HG02973 (cell line): Measurements from ENCODE around the gene HOATZ.

Source experiments
- ATAC-seq: cut with Tn5 transposase; IDR thresholded peaks from one replicate; pipeline ENCODE4 v1.9.1; 2021; ENCODE audit warnings: moderate library complexity; ENCODE audit not compliant: unreplicated experiment

The HOATZ gene

GRCh38 chr11:111521135-111521534, 6.6 kb downstream of the HOATZ start:
- ATAC-seq, result no peak

- no peak for ATAC-seq
Measured at GRCh38 chr11:111522426-111522825, 7.8 kb downstream of the HOATZ start.

- ATAC-seq, result no peak
Measured at GRCh38 chr11:111523343-111523742, 8.8 kb downstream of the HOATZ start.

GRCh38 chr11:111524056-111524455, 9.5 kb downstream of the HOATZ start:
- no peak for ATAC-seq

- no peak for ATAC-seq
Measured at GRCh38 chr11:111525456-111525855, 10.9 kb downstream of the HOATZ start.

- ATAC-seq, result no peak
Measured at GRCh38 chr11:111526501-111526900, 11.9 kb downstream of the HOATZ start.

- ATAC-seq, result no peak
Measured at GRCh38 chr11:111527279-111527678, 12.7 kb downstream of the HOATZ start.

- ATAC-seq, result no peak
Measured at GRCh38 chr11:111528557-111528956, 14.0 kb downstream of the HOATZ start.

- no peak for ATAC-seq
Measured at GRCh38 chr11:111530091-111530490, 15.5 kb downstream of the HOATZ start.

- ATAC-seq, result no peak
Measured at GRCh38 chr11:111531136-111531535, 16.6 kb downstream of the HOATZ start.

GRCh38 chr11:111531687-111532364, 17.2 kb downstream of the HOATZ start:
- no peak for ATAC-seq

GRCh38 chr11:111532365-111532709, 17.8 kb downstream of the HOATZ start:
- no peak for ATAC-seq

GRCh38 chr11:111535281-111535680, 20.7 kb downstream of the HOATZ start:
- no peak for ATAC-seq

GRCh38 chr11:111537336-111537860, 22.8 kb downstream of the HOATZ start:
- no peak for ATAC-seq

GRCh38 chr11:111538407-111539114, 24.0 kb downstream of the HOATZ start:
- no peak for ATAC-seq

- ATAC-seq, result no peak
Measured at GRCh38 chr11:111539426-111540113, 25.0 kb downstream of the HOATZ start.

- ATAC-seq, result no peak
Measured at GRCh38 chr11:111540114-111540936, 25.7 kb downstream of the HOATZ start, which contains the start of gene LAYN. Gene LAYN (plus strand): TSS chr11:111540720. CDS start chr11:111540844, 124 bp downstream.

GRCh38 chr11:111540937-111541253, 26.3 kb downstream of the HOATZ start:
- no peak for ATAC-seq

- ATAC-seq, result no peak
Measured at GRCh38 chr11:111541254-111542061, 26.9 kb downstream of the HOATZ start.

GRCh38 chr11:111542606-111543275, 28.2 kb downstream of the HOATZ start:
- no peak for ATAC-seq
